ENCODE results near the gene EPAS1.

The EPAS1 gene

GRCh38 chr2:46375566-46376125, 78.4 kb downstream of the EPAS1 start:
- DNase-seq (ENCODE audit: insufficient read length, low spot score) = no peak
- FAIRE-seq = no peak
- no peak for TF ChIP-seq POLR2A (IDR thresholded peaks at IDR 0.05; ENCODE audit: low read depth, low read length)

GRCh38 chr2:46376586-46376985, 79.4 kb downstream of the EPAS1 start:
- FAIRE-seq = no peak
- TF ChIP-seq POLR2A (IDR thresholded peaks at IDR 0.05; ENCODE audit: low read depth, low read length) = no peak

GRCh38 chr2:46377101-46377581, 79.9 kb downstream of the EPAS1 start:
- FAIRE-seq (no peak), DNase-seq (ENCODE audit: insufficient read length, low spot score) (no peak)

More at GRCh38 chr2:46376586-46376985, 79.4 kb downstream of the EPAS1 start:
- no peak for DNase-seq (ENCODE audit: insufficient read length, low spot score)

GRCh38 chr2:46377666-46378560, 80.7 kb downstream of the EPAS1 start:
- no peak for FAIRE-seq
- TF ChIP-seq POLR2A (IDR thresholded peaks at IDR 0.05; ENCODE audit: low read depth, low read length) = no peak
- no peak for DNase-seq (ENCODE audit: insufficient read length, low spot score)

More at GRCh38 chr2:46377101-46377581, 79.9 kb downstream of the EPAS1 start:
- TF ChIP-seq POLR2A (IDR thresholded peaks at IDR 0.05; ENCODE audit: low read depth, low read length) = no peak

- TF ChIP-seq POLR2A (IDR thresholded peaks at IDR 0.05; ENCODE audit: low read depth, low read length) = no peak
- FAIRE-seq = no peak
- no peak for DNase-seq (ENCODE audit: insufficient read length, low spot score)
Measured at GRCh38 chr2:46378616-46379015, 81.4 kb downstream of the EPAS1 start.

- no peak for DNase-seq (ENCODE audit: insufficient read length, low spot score)
- FAIRE-seq = no peak
- TF ChIP-seq POLR2A (IDR thresholded peaks at IDR 0.05; ENCODE audit: low read depth, low read length) = no peak
Measured at GRCh38 chr2:46379213-46380037, 82.2 kb downstream of the EPAS1 start.

- DNase-seq (ENCODE audit: insufficient read length, low spot score) (no peak), FAIRE-seq (no peak)
- TF ChIP-seq POLR2A (IDR thresholded peaks at IDR 0.05; ENCODE audit: low read depth, low read length) = no peak
Measured at GRCh38 chr2:46380038-46380940, 83.1 kb downstream of the EPAS1 start.

- no peak for DNase-seq (ENCODE audit: insufficient read length, low spot score)
- FAIRE-seq = no peak
Measured at GRCh38 chr2:46381263-46381849, 84.1 kb downstream of the EPAS1 start.

GRCh38 chr2:46381871-46382270, 84.7 kb downstream of the EPAS1 start:
- DNase-seq (ENCODE audit: insufficient read length, low spot score) (no peak), FAIRE-seq (no peak)
- no peak for TF ChIP-seq POLR2A (IDR thresholded peaks at IDR 0.05; ENCODE audit: low read depth, low read length)

More at GRCh38 chr2:46381263-46381849, 84.1 kb downstream of the EPAS1 start:
- TF ChIP-seq POLR2A (IDR thresholded peaks at IDR 0.05; ENCODE audit: low read depth, low read length) = no peak

GRCh38 chr2:46382331-46383112, 85.3 kb downstream of the EPAS1 start:
- DNase-seq (ENCODE audit: insufficient read length, low spot score) (no peak), FAIRE-seq (no peak)
- no peak for TF ChIP-seq POLR2A (IDR thresholded peaks at IDR 0.05; ENCODE audit: low read depth, low read length)

GRCh38 chr2:46383113-46383395, 85.8 kb downstream of the EPAS1 start:
- no peak for DNase-seq (ENCODE audit: insufficient read length, low spot score)
- no peak for TF ChIP-seq POLR2A (IDR thresholded peaks at IDR 0.05; ENCODE audit: low read depth, low read length)
- no peak for FAIRE-seq

- no peak for TF ChIP-seq POLR2A (IDR thresholded peaks at IDR 0.05; ENCODE audit: low read depth, low read length)
- DNase-seq (ENCODE audit: insufficient read length, low spot score) (no peak), FAIRE-seq (no peak)
Measured at GRCh38 chr2:46383784-46384456, 86.7 kb downstream of the EPAS1 start.
